Measurements from ENCODE around the gene INSRR.
A peak's percentile ranks its signal among the peaks of the same experiment; 100 is the strongest.

The INSRR gene

GRCh38 chr1:156803086-156803851, 55.6 kb downstream of the INSRR start:
- no peak for DNase-seq

GRCh38 chr1:156802421-156802935, 56.4 kb downstream of the INSRR start:
- DNase-seq: no peak

GRCh38 chr1:156801409-156802121, 57.4 kb downstream of the INSRR start:
- DNase-seq: no peak

- DNase-seq: peak; percentile 64
These were observed 61.6 kb downstream of the INSRR start for GRCh38 chr1:156797212-156797871.

- DNase-seq: no peak
These were observed 62.4 kb downstream of the INSRR start for GRCh38 chr1:156796340-156797097.

GRCh38 chr1:156795787-156796186, 63.1 kb downstream of the INSRR start:
- no peak for DNase-seq

GRCh38 chr1:156795374-156795733, 63.6 kb downstream of the INSRR start:
- DNase-seq: no peak

- no peak for DNase-seq
These were observed 64.2 kb downstream of the INSRR start for GRCh38 chr1:156794506-156795373.

Measured in activated CD4-positive, alpha-beta T cell treated with anti-CD3 and anti-CD28 coated beads, Interleukin-2, Interleukin-6, amounts not matched to agents 100 ng/mL and 50 ng/mL, durations not matched to agents 16 hours and 8 hours (primary cell).